ENCODE results near the gene CRELD2.
A peak's percentile ranks its signal among the peaks of the same experiment; 100 is the strongest.

GRCh38 chr22:49882519-49883293 is 35.7 kb upstream of the CRELD2 start:
- TF ChIP-seq MXI1 (IDR thresholded peaks at IDR 0.05; ENCODE audit: borderline replicate concordance, low read depth, low read length) (no peak), CEBPB (IDR thresholded peaks at IDR 0.05; ENCODE audit: low read depth, low read length) (peak; percentile 9; the same call in 1 of the 2 replicates), POLR2A (IDR thresholded peaks at IDR 0.05; ENCODE audit: low read depth, low read length) (no peak), FOS (IDR thresholded peaks at IDR 0.05; ENCODE audit: low read depth, low read length) (no peak)
- TF ChIP-seq, protein P1, sequence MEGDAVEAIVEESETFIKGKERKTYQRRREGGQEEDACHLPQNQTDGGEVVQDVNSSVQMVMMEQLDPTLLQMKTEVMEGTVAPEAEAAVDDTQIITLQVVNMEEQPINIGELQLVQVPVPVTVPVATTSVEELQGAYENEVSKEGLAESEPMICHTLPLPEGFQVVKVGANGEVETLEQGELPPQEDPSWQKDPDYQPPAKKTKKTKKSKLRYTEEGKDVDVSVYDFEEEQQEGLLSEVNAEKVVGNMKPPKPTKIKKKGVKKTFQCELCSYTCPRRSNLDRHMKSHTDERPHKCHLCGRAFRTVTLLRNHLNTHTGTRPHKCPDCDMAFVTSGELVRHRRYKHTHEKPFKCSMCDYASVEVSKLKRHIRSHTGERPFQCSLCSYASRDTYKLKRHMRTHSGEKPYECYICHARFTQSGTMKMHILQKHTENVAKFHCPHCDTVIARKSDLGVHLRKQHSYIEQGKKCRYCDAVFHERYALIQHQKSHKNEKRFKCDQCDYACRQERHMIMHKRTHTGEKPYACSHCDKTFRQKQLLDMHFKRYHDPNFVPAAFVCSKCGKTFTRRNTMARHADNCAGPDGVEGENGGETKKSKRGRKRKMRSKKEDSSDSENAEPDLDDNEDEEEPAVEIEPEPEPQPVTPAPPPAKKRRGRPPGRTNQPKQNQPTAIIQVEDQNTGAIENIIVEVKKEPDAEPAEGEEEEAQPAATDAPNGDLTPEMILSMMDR (conservative IDR thresholded peaks at IDR 0.05; ENCODE audit: low read depth, low read length): no peak

Measured in IMR-90 (cell line).